ENCODE data around the gene CITED2.

Gene CITED2

GRCh38 chr6:139329224-139329623 lies 45.2 kb downstream of the CITED2 start:
- no peak for DNase-seq (ENCODE audit: low read depth)

- DNase-seq (ENCODE audit: low read depth), result no peak
Measured at GRCh38 chr6:139327038-139327437, 47.4 kb downstream of the CITED2 start.

GRCh38 chr6:139325686-139326085 lies 48.8 kb downstream of the CITED2 start:
- no peak for DNase-seq (ENCODE audit: low read depth)

- DNase-seq (ENCODE audit: low read depth), result no peak
Measured at GRCh38 chr6:139325125-139325524, 49.3 kb downstream of the CITED2 start.

- no peak for DNase-seq (ENCODE audit: low read depth)
Measured at GRCh38 chr6:139324301-139324555, 50.2 kb downstream of the CITED2 start.

GRCh38 chr6:139323511-139324300 lies 50.7 kb downstream of the CITED2 start:
- no peak for DNase-seq (ENCODE audit: low read depth)

Measured in HS-27A (cell line).